GM21390 (cell line): ENCODE results near the gene SLC5A3.

ENCODE experiments used
- ATAC-seq: cut with Tn5 transposase; IDR thresholded peaks from one replicate; pipeline ENCODE4 v1.9.1; 2021; ENCODE audit not compliant: unreplicated experiment

The SLC5A3 gene

GRCh38 chr21:34065027-34065426 is 8.4 kb upstream of the SLC5A3 start:
- ATAC-seq, result no peak

- no peak for ATAC-seq
Observed at GRCh38 chr21:34071683-34072082, 1.7 kb upstream of the SLC5A3 start.

GRCh38 chr21:34072145-34073031 is 990 bp upstream of the SLC5A3 start:
- peak; percentile 3 for ATAC-seq

DNA sequence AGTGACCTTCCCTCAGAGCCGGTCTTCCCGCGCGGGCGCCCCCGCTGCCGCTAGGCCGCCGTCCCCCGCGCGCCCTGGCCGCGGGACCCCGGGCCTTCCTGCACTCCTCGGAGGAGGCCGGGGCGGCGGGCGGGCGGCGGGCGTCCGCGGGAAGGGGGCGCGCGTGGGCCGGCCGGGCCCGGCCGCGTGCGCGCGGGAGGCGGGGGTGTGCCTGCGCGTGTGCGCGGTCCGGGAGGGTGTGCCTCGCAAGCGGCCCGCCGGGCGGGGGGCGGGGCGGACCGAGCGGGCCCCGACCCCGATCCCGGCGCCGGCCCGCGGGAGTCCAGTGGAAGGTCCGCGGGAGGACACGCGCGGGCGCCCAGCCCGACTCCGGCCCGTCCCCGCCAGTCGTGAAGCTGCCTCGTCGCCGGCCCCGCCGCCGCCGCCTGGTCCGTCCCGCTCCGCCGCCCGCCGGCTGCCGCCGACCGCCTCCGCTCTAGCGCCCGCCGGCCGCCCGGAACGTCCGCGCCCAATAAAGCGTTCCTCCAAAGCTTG is 438 bp downstream of the SLC5A3 start:
- ATAC-seq, result peak; percentile 54

- ATAC-seq, result no peak
Observed at GRCh38 chr21:34074283-34075090, 1.1 kb downstream of the SLC5A3 start.

DNA sequence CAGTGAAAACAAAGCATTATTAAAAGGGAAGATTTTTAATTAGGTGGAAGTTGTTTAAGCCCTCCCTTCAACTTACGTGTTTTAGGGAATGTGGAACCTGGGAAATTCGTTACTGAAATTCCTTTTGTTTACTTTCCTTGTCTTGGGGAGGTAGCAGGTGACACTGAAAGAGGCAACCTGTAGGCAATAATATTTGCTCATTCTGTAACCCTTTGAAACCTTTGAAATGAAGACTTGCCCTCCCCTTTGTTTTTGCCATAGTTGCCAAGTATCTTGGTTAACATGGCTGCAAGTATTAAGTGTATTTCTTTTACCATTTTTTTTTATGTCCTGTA is 1.7 kb downstream of the SLC5A3 start:
- ATAC-seq, result no peak

DNA sequence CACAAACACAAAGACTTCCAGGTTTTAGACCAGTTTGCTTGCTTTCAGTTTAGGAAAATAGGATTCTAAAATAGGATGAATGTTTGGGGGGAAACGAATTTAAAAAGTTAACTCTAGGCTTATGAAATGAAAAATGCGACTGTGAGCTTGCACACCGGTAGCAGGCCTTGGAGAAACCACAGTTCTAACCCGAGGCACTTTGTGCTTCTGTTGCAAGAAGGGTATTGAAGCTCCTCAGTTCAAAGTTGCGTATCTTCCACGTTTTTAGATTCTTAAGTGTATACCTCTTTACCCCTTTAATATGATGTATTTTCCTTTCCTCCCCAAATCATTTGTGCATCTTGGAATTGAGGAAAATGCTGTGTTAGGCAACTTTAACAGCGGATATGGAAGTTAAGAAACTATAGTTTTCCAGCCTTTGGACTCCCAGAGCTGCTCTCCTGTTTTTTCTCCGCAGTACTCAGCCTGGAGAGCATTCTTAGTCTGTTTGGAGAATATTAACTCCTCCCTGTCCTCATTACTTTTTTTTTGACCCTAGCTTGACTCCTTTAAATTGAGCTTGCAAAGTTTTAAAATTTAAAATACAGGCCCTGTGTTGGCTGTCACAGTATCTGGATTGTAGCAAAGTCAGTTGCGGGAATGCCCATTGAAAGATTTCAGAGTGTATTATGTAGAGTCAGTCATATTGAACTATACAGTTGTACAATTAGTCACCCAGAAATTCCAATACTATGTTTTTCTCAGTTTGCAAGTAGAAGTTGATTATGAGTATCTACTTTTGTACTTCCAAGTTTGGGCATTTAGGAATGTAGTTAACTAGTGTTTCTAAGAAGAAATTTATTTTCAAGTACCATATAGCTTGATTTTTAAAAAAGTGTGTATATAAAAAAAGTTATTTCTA is 2.6 kb downstream of the SLC5A3 start:
- no peak for ATAC-seq

GRCh38 chr21:34076835-34077234 is 3.5 kb downstream of the SLC5A3 start:
- ATAC-seq, result no peak

DNA sequence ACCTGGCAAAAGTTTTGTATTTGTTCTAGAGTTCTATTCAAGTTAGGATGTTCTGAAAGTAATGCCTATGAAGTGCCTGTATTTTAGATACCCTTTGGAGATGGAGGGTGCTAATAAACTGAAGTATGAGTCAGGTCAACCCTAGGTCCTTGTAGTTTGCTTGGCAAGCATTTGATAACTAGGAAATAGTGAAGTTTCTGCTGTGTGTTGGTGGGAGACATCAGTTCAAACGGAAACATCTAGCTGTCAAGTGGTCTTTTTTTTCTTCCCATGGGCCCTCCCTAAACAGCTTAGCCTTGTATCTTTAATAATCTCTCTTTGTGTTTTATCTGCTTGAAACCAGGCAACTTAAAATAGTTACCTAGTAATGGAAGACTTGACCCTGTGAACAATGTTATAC is 4.5 kb downstream of the SLC5A3 start:
- ATAC-seq, result no peak

GRCh38 chr21:34078915-34079314 is 5.5 kb downstream of the SLC5A3 start:
- no peak for ATAC-seq

- no peak for ATAC-seq
Observed at GRCh38 chr21:34080710-34081109, 7.3 kb downstream of the SLC5A3 start.

- no peak for ATAC-seq
Observed at GRCh38 chr21:34082769-34083168, 9.4 kb downstream of the SLC5A3 start.

DNA sequence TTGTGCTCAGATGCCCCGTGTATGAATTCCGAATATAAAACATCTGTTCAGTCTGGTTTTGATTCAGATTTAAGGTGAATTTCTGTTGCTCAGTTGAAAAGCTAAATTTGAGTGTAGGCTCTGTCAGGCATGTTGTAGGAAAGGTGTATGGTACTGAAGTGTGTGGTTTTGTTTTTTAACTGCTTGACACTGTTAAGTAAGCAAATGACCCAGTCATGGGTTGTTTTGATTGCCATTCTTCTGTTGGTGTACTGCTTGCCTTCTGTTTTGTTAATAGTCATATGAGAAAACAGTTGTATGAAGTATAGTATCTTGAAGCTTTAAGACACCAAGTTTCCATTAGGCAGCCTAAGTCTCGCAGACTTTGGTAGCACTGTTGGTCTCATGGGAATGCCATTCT is 10.0 kb downstream of the SLC5A3 start:
- no peak for ATAC-seq

- ATAC-seq, result no peak
Observed at GRCh38 chr21:34085129-34085528, 11.8 kb downstream of the SLC5A3 start.

DNA sequence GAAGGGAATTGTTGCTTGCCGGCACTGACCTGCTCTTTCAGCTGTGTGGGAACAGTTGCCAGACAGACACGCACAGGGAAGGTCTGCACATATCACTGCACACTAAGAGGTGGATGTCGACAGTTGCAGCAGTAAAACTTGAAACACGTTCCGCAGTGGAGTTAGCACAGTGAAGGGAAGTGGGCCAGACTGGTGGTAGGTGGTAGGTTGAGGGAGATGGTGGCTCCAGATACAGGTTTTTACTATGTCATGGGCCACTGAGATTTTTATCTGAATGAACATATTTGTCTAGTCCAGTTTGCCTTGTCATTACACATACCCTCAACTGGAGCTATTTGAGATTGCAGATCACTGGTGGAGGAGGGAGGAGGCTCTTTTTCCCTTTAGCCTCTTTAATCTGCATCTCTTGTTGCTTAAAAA is 13.5 kb downstream of the SLC5A3 start:
- ATAC-seq, result no peak

DNA sequence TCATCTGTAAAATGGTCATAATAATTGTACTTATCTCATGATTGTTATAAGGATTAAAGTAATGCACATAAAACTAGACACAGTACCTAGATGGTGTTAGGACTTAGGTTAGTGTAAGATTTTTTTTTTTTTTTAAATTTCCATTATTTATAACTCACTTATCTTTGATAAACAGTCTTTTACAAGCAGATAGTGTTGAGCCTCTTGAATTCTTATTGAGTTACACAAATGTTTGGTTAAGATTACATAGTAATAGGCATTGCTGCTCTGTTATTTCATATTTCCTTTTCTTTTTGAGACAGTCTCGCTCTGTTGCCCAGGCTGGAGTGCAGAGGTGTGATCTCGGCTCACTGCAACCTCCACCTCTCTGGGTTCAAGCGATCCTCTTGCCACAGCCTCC is 15.4 kb downstream of the SLC5A3 start:
- no peak for ATAC-seq

DNA sequence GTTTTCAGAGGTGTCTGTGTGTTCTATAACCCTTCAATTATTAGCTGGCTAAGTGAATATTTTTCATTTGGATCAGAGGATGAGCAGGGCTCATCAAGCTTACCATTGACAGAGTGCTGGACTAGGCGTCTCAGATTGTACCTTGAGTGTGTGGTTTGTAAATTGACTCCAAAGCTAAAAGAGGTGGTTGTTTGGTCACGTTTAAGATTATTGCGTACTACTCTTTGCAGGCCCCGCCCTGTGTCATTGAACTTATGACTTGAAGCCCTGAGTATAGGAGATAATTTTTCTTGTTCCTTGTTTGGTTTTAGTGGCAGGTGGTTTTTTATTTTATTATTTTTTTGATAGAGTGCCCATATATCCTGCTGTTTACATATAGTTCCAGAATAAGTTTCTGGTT is 17.7 kb downstream of the SLC5A3 start:
- no peak for ATAC-seq

GRCh38 chr21:34091607-34092006 is 18.2 kb downstream of the SLC5A3 start:
- no peak for ATAC-seq

GRCh38 chr21:34092262-34092921 is 19.0 kb downstream of the SLC5A3 start:
- ATAC-seq, result no peak

GRCh38 chr21:34093083-34093482 is 19.7 kb downstream of the SLC5A3 start:
- no peak for ATAC-seq
